GM06990 (cell line): ENCODE measurements around the gene ARID5B.

Experiments used
- DNase-seq: peaks from one replicate; pipeline ENCODE4 v3.0.0-alpha.2; 2011; ENCODE audit not compliant: insufficient read length; ENCODE audit errors: extremely low read depth
- H3K27me3 ChIP-seq: replicated peaks from 2 replicates; pipeline ENCODE4 v1.6.0; 2011; ENCODE audit warnings: low read length; ENCODE audit not compliant: control insufficient read depth, insufficient read depth
- H3K36me3 ChIP-seq: 2 replicates; pipeline ENCODE4 v1.5.1; 2011; ENCODE audit warnings: low read length; ENCODE audit not compliant: control insufficient read depth, insufficient read depth
- H3K4me3 ChIP-seq: replicated peaks from 2 replicates; pipeline ENCODE4 v1.5.1; 2011; ENCODE audit warnings: low read depth, mild to moderate bottlenecking, control low read depth, low read length
- CTCF ChIP-seq: IDR thresholded peaks from 2 replicates; pipeline ENCODE4 v1.5.1; 2011; ENCODE audit warnings: low read length, control low read depth, mild to moderate bottlenecking, inconsistent platforms; ENCODE audit not compliant: insufficient read depth, poor library complexity, severe bottlenecking

Gene ARID5B

GRCh38 chr10:62087329-62087728 is 185.8 kb downstream of the ARID5B start:
- no peaks in the 10 kb centered on the region for H3K27me3 ChIP-seq
- peaks cover 23% of the 10 kb centered on the region for H3K36me3 ChIP-seq
- TF ChIP-seq CTCF = no peak
- no peak for DNase-seq
- no peak overlapping the region for H3K4me3 ChIP-seq

- DNase-seq = no peak
- peaks cover 32% of the 10 kb centered on the region for H3K36me3 ChIP-seq
- no peak for TF ChIP-seq CTCF
- no peaks in the 10 kb centered on the region for H3K27me3 ChIP-seq
- no peak overlapping the region for H3K4me3 ChIP-seq
Measured at GRCh38 chr10:62088786-62089185, 187.3 kb downstream of the ARID5B start.

GRCh38 chr10:62092301-62093030 is 191.0 kb downstream of the ARID5B start:
- no peaks in the 10 kb centered on the region for H3K27me3 ChIP-seq
- peaks cover 28% of the 10 kb centered on the region for H3K36me3 ChIP-seq
- no peak overlapping the region for H3K4me3 ChIP-seq
- DNase-seq = no peak
- no peak for TF ChIP-seq CTCF

- Histone ChIP-seq H3K27me3 (no peaks in the 10 kb centered on the region), H3K4me3 (no peak overlapping the region), H3K36me3 (peaks cover 24% of the 10 kb centered on the region)
- DNase-seq = no peak
- no peak for TF ChIP-seq CTCF
Measured at GRCh38 chr10:62093863-62094291, 192.4 kb downstream of the ARID5B start.

- Histone ChIP-seq H3K27me3 (no peaks in the 10 kb centered on the region), H3K36me3 (peaks cover 23% of the 10 kb centered on the region), H3K4me3 (no peak overlapping the region)
- DNase-seq = no peak
- no peak for TF ChIP-seq CTCF
Measured at GRCh38 chr10:62095181-62096122, 194.0 kb downstream of the ARID5B start.
